HG03095 (cell line): ENCODE results near the gene PIP5K1A.

Source experiments
- ATAC-seq: cut with Tn5 transposase; IDR thresholded peaks from one replicate; pipeline ENCODE4 v1.9.1; 2021; ENCODE audit warnings: moderate library complexity; ENCODE audit not compliant: unreplicated experiment

PIP5K1A gene

GRCh38 chr1:151287767-151288500 lies 89.6 kb downstream of the PIP5K1A start:
- no peak for ATAC-seq

- ATAC-seq = no peak
Observed at GRCh38 chr1:151288502-151288901, 90.2 kb downstream of the PIP5K1A start.

GRCh38 chr1:151289080-151289935 lies 91.0 kb downstream of the PIP5K1A start:
- ATAC-seq = no peak

GRCh38 chr1:151289991-151290708 lies 91.8 kb downstream of the PIP5K1A start:
- ATAC-seq = no peak

GRCh38 chr1:151290709-151291303 lies 92.5 kb downstream of the PIP5K1A start:
- no peak for ATAC-seq

GRCh38 chr1:151292207-151293030 lies 94.1 kb downstream of the PIP5K1A start:
- ATAC-seq = no peak

GRCh38 chr1:151293093-151293492 lies 94.7 kb downstream of the PIP5K1A start:
- ATAC-seq = no peak

- no peak for ATAC-seq
Observed at GRCh38 chr1:151294742-151295462, 96.5 kb downstream of the PIP5K1A start.
